Measurements from ENCODE around the gene TBC1D5. TPM values are rescaled to one million over a fixed set of nuclear protein-coding genes. Genes with fewer than 3 reads are reported as not detected.

Gene TBC1D5
- total and polyA plus RNA-seq, 2 donors (not counting 1 experiment from before 2014, with no cell fraction given), result 22.6 to 111 TPM

DNA sequence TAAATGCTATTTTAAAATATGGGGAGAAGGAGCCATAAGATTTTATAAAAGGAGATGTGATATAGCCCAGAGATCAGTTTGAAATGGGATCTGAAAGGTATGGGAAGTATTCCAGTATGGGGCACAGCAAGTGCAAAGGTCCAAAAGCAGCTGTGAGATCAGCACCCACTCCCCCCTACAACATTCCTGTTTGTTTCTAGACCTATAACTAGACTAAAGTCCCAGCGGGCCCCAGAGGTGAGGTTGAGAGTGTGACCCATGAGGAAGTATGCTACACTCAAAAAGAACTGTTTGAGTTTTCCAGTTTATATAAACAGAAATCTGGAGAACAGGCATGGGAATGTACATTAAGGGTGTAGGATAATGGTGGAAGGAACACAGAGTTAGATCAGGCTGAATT is 152.5 kb downstream of the TBC1D5 start:
- Histone ChIP-seq H3K27me3 (replicated peaks in 1 of 4; ENCODE audit: control extremely low read depth in 1 of 4, control insufficient read depth in 3 of 4, insufficient read depth in 4 of 4, low read length in 3 of 4) (no peaks in the 10 kb centered on the region), H3K4me3 (ENCODE audit: control extremely low read depth in 1 of 5, extremely low read depth in 1 of 5, insufficient read depth in 1 of 5, low read depth in 2 of 5, low read length in 4 of 5) (no peak overlapping the region), H3K9ac (ENCODE audit: low read length) (no peak overlapping the region), H3K9me3 (ENCODE audit: control extremely low read depth in 1 of 3, control insufficient read depth in 2 of 3, insufficient read depth in 1 of 3, low read length in 2 of 3) (peaks cover 2 to 13% (median 10%) of the 10 kb centered on the region in 3 donors), H3K36me3 (replicated peaks in 1 of 2; ENCODE audit: control extremely low read depth in 1 of 2, control insufficient read depth in 1 of 2, extremely low read depth in 1 of 2, insufficient read depth in 2 of 2, low read length in 1 of 2) (peaks cover 0 to 8% of the 10 kb centered on the region in 2 experiments), H2AFZ (ENCODE audit: insufficient read depth, low read depth, low read length, poor library complexity, severe bottlenecking) (no peak overlapping the region), H3K79me2 (ENCODE audit: control insufficient read depth, insufficient read depth, low read length) (peaks cover 36% of the 10 kb centered on the region), H4K20me1 (ENCODE audit: control insufficient read depth, insufficient read depth, low read length, poor library complexity, severe bottlenecking) (peaks cover 12% of the 10 kb centered on the region), H3K27ac (ENCODE audit: low read length in 2 of 2) (no peak overlapping the region), H3K4me1 (ENCODE audit: control insufficient read depth in 2 of 2, insufficient read depth in 2 of 2, low read length in 2 of 2) (no peaks in the 10 kb centered on the region), H3K4me2 (replicated peaks; ENCODE audit: low read depth, low read length, poor library complexity, severe bottlenecking) (no peak overlapping the region)
- intact Hi-C loops (cut with micrococcal nuclease), result no loop called here
- ChIA-PET POLR2A (no interaction called here), CTCF (no interaction called here)
- ATAC-seq (ENCODE audit: low read depth) (no peak), DNase-seq (no peak)
- no peak overlapping the region for H3K27ac Mint-ChIP-seq
- TF ChIP-seq, protein P1, sequence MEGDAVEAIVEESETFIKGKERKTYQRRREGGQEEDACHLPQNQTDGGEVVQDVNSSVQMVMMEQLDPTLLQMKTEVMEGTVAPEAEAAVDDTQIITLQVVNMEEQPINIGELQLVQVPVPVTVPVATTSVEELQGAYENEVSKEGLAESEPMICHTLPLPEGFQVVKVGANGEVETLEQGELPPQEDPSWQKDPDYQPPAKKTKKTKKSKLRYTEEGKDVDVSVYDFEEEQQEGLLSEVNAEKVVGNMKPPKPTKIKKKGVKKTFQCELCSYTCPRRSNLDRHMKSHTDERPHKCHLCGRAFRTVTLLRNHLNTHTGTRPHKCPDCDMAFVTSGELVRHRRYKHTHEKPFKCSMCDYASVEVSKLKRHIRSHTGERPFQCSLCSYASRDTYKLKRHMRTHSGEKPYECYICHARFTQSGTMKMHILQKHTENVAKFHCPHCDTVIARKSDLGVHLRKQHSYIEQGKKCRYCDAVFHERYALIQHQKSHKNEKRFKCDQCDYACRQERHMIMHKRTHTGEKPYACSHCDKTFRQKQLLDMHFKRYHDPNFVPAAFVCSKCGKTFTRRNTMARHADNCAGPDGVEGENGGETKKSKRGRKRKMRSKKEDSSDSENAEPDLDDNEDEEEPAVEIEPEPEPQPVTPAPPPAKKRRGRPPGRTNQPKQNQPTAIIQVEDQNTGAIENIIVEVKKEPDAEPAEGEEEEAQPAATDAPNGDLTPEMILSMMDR (IDR thresholded peaks at IDR 0.05), result no peak
- no peak for TF ChIP-seq EZH2 (IDR thresholded peaks at IDR 0.05; ENCODE audit: borderline replicate concordance, insufficient read depth, low read depth, low read length, poor library complexity, severe bottlenecking)
- H3K9me3 Mint-ChIP-seq (ENCODE audit: insufficient read depth), result peaks cover 13% of the 10 kb centered on the region
- no peaks in the 10 kb centered on the region for H3K27me3 Mint-ChIP-seq
- H3K4me3 Mint-ChIP-seq, result no peak overlapping the region
- peaks cover 25% of the 10 kb centered on the region for H3K4me1 Mint-ChIP-seq
- no CpG with 5 or more reads among the region's 1 CpG for whole genome bisulfite sequencing (ENCODE audit: insufficient coverage)

DNA sequence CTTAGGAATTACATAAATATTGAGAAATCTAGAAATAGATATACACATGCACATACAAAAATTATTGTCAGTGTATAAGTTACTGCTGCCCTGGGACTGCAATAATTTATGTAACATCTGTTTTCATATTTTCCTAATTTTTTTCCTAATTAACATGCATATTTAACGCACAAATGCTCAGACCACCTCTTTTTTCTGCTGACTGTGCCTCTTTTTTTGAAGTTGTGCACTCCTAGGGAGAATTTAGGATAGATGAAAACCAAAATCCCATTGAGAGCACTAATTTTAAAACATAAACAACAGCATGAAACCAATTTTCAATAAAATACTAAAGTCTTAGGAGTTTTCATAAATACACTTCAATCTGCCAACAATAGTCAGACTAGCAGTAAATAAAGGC is 154.0 kb downstream of the TBC1D5 start:
- no peaks in the 10 kb centered on the region for H3K27me3 ChIP-seq (replicated peaks in 1 of 4; ENCODE audit: control extremely low read depth in 1 of 4, control insufficient read depth in 3 of 4, insufficient read depth in 4 of 4, low read length in 3 of 4)
- no peak overlapping the region for H3K4me3 Mint-ChIP-seq
- peaks cover 33% of the 10 kb centered on the region for H3K79me2 ChIP-seq (ENCODE audit: control insufficient read depth, insufficient read depth, low read length)
- ChIA-PET POLR2A (no interaction called here), CTCF (no interaction called here)
- no peak overlapping the region for H3K27ac ChIP-seq (ENCODE audit: low read length in 2 of 2)
- no peak for ATAC-seq (ENCODE audit: low read depth)
- peaks cover 13% of the 10 kb centered on the region for H3K9me3 Mint-ChIP-seq (ENCODE audit: insufficient read depth)
- H2AFZ ChIP-seq (ENCODE audit: insufficient read depth, low read depth, low read length, poor library complexity, severe bottlenecking), result no peak overlapping the region
- H3K36me3 ChIP-seq (replicated peaks in 1 of 2; ENCODE audit: control extremely low read depth in 1 of 2, control insufficient read depth in 1 of 2, extremely low read depth in 1 of 2, insufficient read depth in 2 of 2, low read length in 1 of 2), result peaks cover 0 to 8% of the 10 kb centered on the region in 2 experiments
- peaks cover 12% of the 10 kb centered on the region for H4K20me1 ChIP-seq (ENCODE audit: control insufficient read depth, insufficient read depth, low read length, poor library complexity, severe bottlenecking)
- H3K4me1 ChIP-seq (ENCODE audit: control insufficient read depth in 2 of 2, insufficient read depth in 2 of 2, low read length in 2 of 2), result no peaks in the 10 kb centered on the region
- H3K9ac ChIP-seq (ENCODE audit: low read length), result no peak overlapping the region
- no CpG with 5 or more reads among the region's 1 CpG for WGBS (ENCODE audit: insufficient coverage)
- no peak for DNase-seq
- H3K4me3 ChIP-seq (ENCODE audit: control extremely low read depth in 1 of 5, extremely low read depth in 1 of 5, insufficient read depth in 1 of 5, low read depth in 2 of 5, low read length in 4 of 5), result no peak overlapping the region
- no peaks in the 10 kb centered on the region for H3K27me3 Mint-ChIP-seq
- no peak overlapping the region for H3K4me2 ChIP-seq (replicated peaks; ENCODE audit: low read depth, low read length, poor library complexity, severe bottlenecking)
- intact Hi-C loops (cut with micrococcal nuclease), result no loop called here
- peaks cover 2 to 13% (median 10%) of the 10 kb centered on the region in 3 donors for H3K9me3 ChIP-seq (ENCODE audit: control extremely low read depth in 1 of 3, control insufficient read depth in 2 of 3, insufficient read depth in 1 of 3, low read length in 2 of 3)
- TF ChIP-seq, protein P1 (IDR thresholded peaks at IDR 0.05), result no peak
- TF ChIP-seq EZH2 (IDR thresholded peaks at IDR 0.05; ENCODE audit: borderline replicate concordance, insufficient read depth, low read depth, low read length, poor library complexity, severe bottlenecking), result no peak
- H3K27ac Mint-ChIP-seq, result no peak overlapping the region
- peaks cover 25% of the 10 kb centered on the region for H3K4me1 Mint-ChIP-seq

All from B cell (primary cell).